HepG2 (cell line): ENCODE measurements around the gene LRRC4. TPM values are rescaled to one million over a fixed set of nuclear protein-coding genes. Genes with fewer than 3 reads are reported as not detected.

ENCODE experiments used
- EEA1 ChIP-seq: sonication (generic); formaldehyde crosslinking; IDR thresholded peaks from 2 replicates; pipeline ENCODE4 v1.5.1; 2020; ENCODE audit warnings: mild to moderate bottlenecking, missing genetic modification reagents, borderline replicate concordance
- HOXA5 ChIP-seq: sonication (generic); formaldehyde crosslinking; IDR thresholded peaks from 2 replicates; pipeline ENCODE4 v1.4.0; 2020; ENCODE audit warnings: missing genetic modification reagents
- KLF12 ChIP-seq: sonication (generic); formaldehyde crosslinking; IDR thresholded peaks from 2 replicates; pipeline ENCODE4 v1.4.0; 2020; ENCODE audit warnings: missing genetic modification reagents, borderline replicate concordance
- MYNN ChIP-seq: sonication (generic); formaldehyde crosslinking; IDR thresholded peaks from 2 replicates; pipeline ENCODE4 v1.4.0; 2020; ENCODE audit warnings: mild to moderate bottlenecking, low read depth, missing genetic modification reagents
- PHF21A ChIP-seq: sonication (generic); formaldehyde crosslinking; IDR thresholded peaks from 2 replicates; pipeline ENCODE4 v1.5.0; 2020; ENCODE audit warnings: mild to moderate bottlenecking, missing genetic modification reagents
- RELA ChIP-seq: sonication (generic); formaldehyde crosslinking; IDR thresholded peaks from 2 replicates; pipeline ENCODE4 v1.4.0; 2020; ENCODE audit warnings: missing genetic modification reagents
- RFX1 ChIP-seq: fragments of 450-650 bp; IDR thresholded peaks from 2 replicates; pipeline ENCODE4 v1.6.1; 2017
- SPEN ChIP-seq: sonication (generic); formaldehyde crosslinking; IDR thresholded peaks from 2 replicates; pipeline ENCODE4 v1.5.1; 2020; ENCODE audit warnings: low read depth, mild to moderate bottlenecking, missing genetic modification reagents
- ZNF335 ChIP-seq: sonication (generic); formaldehyde crosslinking; IDR thresholded peaks from 2 replicates; pipeline ENCODE4 v1.4.0; 2020; ENCODE audit warnings: missing genetic modification reagents
- ZNF446 ChIP-seq: sonication (generic); formaldehyde crosslinking; IDR thresholded peaks from 2 replicates; pipeline ENCODE4 v1.5.0; 2020; ENCODE audit warnings: mild to moderate bottlenecking, missing genetic modification reagents
- ZNF567 ChIP-seq: sonication (generic); formaldehyde crosslinking; IDR thresholded peaks from 2 replicates; pipeline ENCODE4 v1.8.1; 2023; ENCODE audit warnings: mild to moderate bottlenecking, missing genetic modification reagents, borderline replicate concordance
- polyA plus RNA-seq, 8 experiments: library from polyadenylated mRNA; depleted of rRNA in 3 of 8; stranded (reverse) in 7 of 8; unstranded in 1 of 8; fragments of >200 nt; fragmentation: Illumina TruSeq in 4 of 8; extraction: Trizol in 4 of 8; gene quantifications; 2 replicates each; pipeline versions ENCODE4 v1.2.1 to v1.2.3, GENCODE V29; 2011 to 2016; ENCODE audit warnings: low read depth in 4 of 8, missing spikeins in 1 of 8, mixed read lengths in 1 of 8; ENCODE audit not compliant: insufficient read depth in 1 of 8
- total RNA-seq, 5 experiments: library from RNA; depleted of rRNA; stranded (reverse); fragments of >200 nt; fragmentation: Illumina TruSeq; extraction: Trizol; gene quantifications; 2 replicates each; pipeline ENCODE4 v1.2.3, GENCODE V29; 2016; ENCODE audit warnings: low read depth in 1 of 5
- TF ChIP-seq, protein P1 (sequence below), 2 experiments: sonication (generic) in 1 of 2; formaldehyde crosslinking in 1 of 2; IDR thresholded peaks; 2 replicates each; pipeline versions ENCODE4 v1.6.1 to v1.9.0; 2014 to 2022; ENCODE audit warnings: antibody characterized with exemption in 1 of 2, borderline replicate concordance in 1 of 2, inconsistent platforms in 1 of 2, low read depth in 1 of 2, missing genetic modification reagents in 1 of 2
- TF ChIP-seq, protein P2 (sequence below): fragments of 450-650 bp; IDR thresholded peaks from 2 replicates; pipeline ENCODE4 v1.6.1; 2017; ENCODE audit warnings: mild to moderate bottlenecking
- TF ChIP-seq, protein P3 (sequence below): sonication (generic); formaldehyde crosslinking; IDR thresholded peaks from 2 replicates; pipeline ENCODE4 v1.4.0; 2020; ENCODE audit warnings: missing genetic modification reagents, borderline replicate concordance
- TF ChIP-seq, protein P4 (sequence below): sonication (generic); formaldehyde crosslinking; IDR thresholded peaks from 2 replicates; pipeline ENCODE4 v1.4.0; 2020; ENCODE audit warnings: missing genetic modification reagents, borderline replicate concordance

LRRC4 gene
- total and polyA plus RNA-seq, 2 of the 13 experiments (the other 11 are each of a cell fraction or from before 2014, with no cell fraction given), result not detected

DNA sequence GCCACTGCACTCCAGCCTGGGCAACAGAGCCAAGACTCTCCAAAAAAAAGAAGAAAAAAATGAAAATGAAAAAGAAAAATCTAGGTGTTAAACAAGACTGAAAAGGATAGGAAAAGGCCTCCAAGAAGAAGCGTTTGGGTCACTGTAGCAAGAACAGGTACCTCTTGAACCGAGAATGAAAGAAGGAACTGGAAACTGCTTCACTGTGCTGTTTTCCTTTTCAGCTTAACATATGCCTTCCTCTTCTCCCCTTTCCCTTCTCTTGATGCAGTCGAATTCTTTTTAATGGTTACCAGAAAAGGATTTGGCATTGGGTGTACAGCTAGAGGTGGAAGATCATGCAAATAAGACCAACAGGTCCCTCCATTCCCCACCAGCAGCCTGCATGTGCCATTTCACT lies 28.1 kb downstream of the LRRC4 start (continued):
- TF ChIP-seq ZNF567 (no peak), HOXA5 (CRISPR knock-in tag) (no peak), PHF21A (no peak), KLF12 (CRISPR knock-in tag) (no peak), EEA1 (CRISPR knock-in tag) (no peak), ZNF335 (CRISPR knock-in tag) (no peak), RELA (CRISPR knock-in tag) (no peak), ZNF446 (CRISPR knock-in tag) (no peak), MYNN (CRISPR knock-in tag) (no peak), RFX1 (no peak), SPEN (no peak)
- TF ChIP-seq, protein P1, sequence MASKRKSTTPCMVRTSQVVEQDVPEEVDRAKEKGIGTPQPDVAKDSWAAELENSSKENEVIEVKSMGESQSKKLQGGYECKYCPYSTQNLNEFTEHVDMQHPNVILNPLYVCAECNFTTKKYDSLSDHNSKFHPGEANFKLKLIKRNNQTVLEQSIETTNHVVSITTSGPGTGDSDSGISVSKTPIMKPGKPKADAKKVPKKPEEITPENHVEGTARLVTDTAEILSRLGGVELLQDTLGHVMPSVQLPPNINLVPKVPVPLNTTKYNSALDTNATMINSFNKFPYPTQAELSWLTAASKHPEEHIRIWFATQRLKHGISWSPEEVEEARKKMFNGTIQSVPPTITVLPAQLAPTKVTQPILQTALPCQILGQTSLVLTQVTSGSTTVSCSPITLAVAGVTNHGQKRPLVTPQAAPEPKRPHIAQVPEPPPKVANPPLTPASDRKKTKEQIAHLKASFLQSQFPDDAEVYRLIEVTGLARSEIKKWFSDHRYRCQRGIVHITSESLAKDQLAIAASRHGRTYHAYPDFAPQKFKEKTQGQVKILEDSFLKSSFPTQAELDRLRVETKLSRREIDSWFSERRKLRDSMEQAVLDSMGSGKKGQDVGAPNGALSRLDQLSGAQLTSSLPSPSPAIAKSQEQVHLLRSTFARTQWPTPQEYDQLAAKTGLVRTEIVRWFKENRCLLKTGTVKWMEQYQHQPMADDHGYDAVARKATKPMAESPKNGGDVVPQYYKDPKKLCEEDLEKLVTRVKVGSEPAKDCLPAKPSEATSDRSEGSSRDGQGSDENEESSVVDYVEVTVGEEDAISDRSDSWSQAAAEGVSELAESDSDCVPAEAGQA (IDR thresholded peaks at IDR 0.05; ENCODE audit: low read depth), result no peak
- TF ChIP-seq, protein P1 (CRISPR knock-in tag; IDR thresholded peaks at IDR 0.05; ENCODE audit: borderline replicate concordance), result no peak
- TF ChIP-seq, protein P2, sequence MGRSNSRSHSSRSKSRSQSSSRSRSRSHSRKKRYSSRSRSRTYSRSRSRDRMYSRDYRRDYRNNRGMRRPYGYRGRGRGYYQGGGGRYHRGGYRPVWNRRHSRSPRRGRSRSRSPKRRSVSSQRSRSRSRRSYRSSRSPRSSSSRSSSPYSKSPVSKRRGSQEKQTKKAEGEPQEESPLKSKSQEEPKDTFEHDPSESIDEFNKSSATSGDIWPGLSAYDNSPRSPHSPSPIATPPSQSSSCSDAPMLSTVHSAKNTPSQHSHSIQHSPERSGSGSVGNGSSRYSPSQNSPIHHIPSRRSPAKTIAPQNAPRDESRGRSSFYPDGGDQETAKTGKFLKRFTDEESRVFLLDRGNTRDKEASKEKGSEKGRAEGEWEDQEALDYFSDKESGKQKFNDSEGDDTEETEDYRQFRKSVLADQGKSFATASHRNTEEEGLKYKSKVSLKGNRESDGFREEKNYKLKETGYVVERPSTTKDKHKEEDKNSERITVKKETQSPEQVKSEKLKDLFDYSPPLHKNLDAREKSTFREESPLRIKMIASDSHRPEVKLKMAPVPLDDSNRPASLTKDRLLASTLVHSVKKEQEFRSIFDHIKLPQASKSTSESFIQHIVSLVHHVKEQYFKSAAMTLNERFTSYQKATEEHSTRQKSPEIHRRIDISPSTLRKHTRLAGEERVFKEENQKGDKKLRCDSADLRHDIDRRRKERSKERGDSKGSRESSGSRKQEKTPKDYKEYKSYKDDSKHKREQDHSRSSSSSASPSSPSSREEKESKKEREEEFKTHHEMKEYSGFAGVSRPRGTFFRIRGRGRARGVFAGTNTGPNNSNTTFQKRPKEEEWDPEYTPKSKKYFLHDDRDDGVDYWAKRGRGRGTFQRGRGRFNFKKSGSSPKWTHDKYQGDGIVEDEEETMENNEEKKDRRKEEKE, result no peak
- TF ChIP-seq, protein P3, sequence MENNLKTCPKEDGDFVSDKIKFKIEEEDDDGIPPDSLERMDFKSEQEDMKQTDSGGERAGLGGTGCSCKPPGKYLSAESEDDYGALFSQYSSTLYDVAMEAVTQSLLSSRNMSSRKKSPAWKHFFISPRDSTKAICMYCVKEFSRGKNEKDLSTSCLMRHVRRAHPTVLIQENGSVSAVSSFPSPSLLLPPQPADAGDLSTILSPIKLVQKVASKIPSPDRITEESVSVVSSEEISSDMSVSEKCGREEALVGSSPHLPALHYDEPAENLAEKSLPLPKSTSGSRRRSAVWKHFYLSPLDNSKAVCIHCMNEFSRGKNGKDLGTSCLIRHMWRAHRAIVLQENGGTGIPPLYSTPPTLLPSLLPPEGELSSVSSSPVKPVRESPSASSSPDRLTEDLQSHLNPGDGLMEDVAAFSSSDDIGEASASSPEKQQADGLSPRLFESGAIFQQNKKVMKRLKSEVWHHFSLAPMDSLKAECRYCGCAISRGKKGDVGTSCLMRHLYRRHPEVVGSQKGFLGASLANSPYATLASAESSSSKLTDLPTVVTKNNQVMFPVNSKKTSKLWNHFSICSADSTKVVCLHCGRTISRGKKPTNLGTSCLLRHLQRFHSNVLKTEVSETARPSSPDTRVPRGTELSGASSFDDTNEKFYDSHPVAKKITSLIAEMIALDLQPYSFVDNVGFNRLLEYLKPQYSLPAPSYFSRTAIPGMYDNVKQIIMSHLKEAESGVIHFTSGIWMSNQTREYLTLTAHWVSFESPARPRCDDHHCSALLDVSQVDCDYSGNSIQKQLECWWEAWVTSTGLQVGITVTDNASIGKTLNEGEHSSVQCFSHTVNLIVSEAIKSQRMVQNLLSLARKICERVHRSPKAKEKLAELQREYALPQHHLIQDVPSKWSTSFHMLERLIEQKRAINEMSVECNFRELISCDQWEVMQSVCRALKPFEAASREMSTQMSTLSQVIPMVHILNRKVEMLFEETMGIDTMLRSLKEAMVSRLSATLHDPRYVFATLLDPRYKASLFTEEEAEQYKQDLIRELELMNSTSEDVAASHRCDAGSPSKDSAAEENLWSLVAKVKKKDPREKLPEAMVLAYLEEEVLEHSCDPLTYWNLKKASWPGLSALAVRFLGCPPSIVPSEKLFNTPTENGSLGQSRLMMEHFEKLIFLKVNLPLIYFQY (CRISPR knock-in tag), result no peak
- TF ChIP-seq, protein P4, sequence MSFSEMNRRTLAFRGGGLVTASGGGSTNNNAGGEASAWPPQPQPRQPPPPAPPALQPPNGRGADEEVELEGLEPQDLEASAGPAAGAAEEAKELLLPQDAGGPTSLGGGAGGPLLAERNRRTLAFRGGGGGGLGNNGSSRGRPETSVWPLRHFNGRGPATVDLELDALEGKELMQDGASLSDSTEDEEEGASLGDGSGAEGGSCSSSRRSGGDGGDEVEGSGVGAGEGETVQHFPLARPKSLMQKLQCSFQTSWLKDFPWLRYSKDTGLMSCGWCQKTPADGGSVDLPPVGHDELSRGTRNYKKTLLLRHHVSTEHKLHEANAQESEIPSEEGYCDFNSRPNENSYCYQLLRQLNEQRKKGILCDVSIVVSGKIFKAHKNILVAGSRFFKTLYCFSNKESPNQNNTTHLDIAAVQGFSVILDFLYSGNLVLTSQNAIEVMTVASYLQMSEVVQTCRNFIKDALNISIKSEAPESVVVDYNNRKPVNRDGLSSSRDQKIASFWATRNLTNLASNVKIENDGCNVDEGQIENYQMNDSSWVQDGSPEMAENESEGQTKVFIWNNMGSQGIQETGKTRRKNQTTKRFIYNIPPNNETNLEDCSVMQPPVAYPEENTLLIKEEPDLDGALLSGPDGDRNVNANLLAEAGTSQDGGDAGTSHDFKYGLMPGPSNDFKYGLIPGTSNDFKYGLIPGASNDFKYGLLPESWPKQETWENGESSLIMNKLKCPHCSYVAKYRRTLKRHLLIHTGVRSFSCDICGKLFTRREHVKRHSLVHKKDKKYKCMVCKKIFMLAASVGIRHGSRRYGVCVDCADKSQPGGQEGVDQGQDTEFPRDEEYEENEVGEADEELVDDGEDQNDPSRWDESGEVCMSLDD, result no peak
- TF ChIP-seq, all 625 proteins: peak for 0
